Activated CD8-positive, alpha-beta T cell treated with anti-CD3 and anti-CD28 coated beads, Interleukin-2, amount 10 ng/mL, durations not matched to agents 7 days and 5 days (primary cell): ENCODE data around the gene FARSB. TPM values are rescaled to one million over a fixed set of nuclear protein-coding genes. Genes with fewer than 3 reads are reported as not detected.

Source experiments
- ATAC-seq: fragments of 150-1000 bp; cut with Tn5 transposase; one replicate; pipeline ENCODE4 v1.10.0; 2021; ENCODE audit warnings: moderate library complexity
- CTCF ChIA-PET: fragments of 350-600 bp; sonication (Branson Sonifier 250); formaldehyde crosslinking; loops from one replicate; lab custom pipeline; 2021; ENCODE audit warnings: antibody characterized with exemption; lab: Charles Lee
- POLR2A ChIA-PET: fragments of 350-600 bp; sonication (Branson Sonifier 250); formaldehyde crosslinking; loops from one replicate; lab custom pipeline; 2021; ENCODE audit warnings: antibody characterized with exemption; lab: Charles Lee
- DNase-seq: peaks from one replicate; pipeline ENCODE4 v3.0.0-alpha.2; 2020
- H3K27ac Mint-ChIP-seq: one replicate; pipeline ENCODE4 v1.8.0; 2021; ENCODE audit warnings: mild to moderate bottlenecking, mixed read lengths
- H3K27me3 Mint-ChIP-seq: one replicate; pipeline ENCODE4 v1.8.0; 2021; ENCODE audit warnings: low read depth, mixed read lengths
- H3K36me3 Mint-ChIP-seq: one replicate; pipeline ENCODE4 v1.8.0; 2021; ENCODE audit warnings: low read depth, mixed read lengths
- H3K4me1 Mint-ChIP-seq: one replicate; pipeline ENCODE4 v1.8.0; 2021; ENCODE audit warnings: low read depth, mixed read lengths
- H3K4me3 Mint-ChIP-seq: one replicate; pipeline ENCODE4 v1.8.0; 2021; ENCODE audit warnings: mild to moderate bottlenecking, mixed read lengths
- H3K9me3 Mint-ChIP-seq: one replicate; pipeline ENCODE4 v1.8.0; 2022; ENCODE audit warnings: mixed read lengths; ENCODE audit not compliant: insufficient read depth
- total RNA-seq, 2 experiments: library from RNA; stranded (reverse); gene quantifications; one replicate each; pipeline ENCODE4 v1.2.3, GENCODE V29; 2021

The FARSB gene
- total RNA-seq, 2 experiments from 2014 or later, result 26.9 to 28.0 TPM

DNA sequence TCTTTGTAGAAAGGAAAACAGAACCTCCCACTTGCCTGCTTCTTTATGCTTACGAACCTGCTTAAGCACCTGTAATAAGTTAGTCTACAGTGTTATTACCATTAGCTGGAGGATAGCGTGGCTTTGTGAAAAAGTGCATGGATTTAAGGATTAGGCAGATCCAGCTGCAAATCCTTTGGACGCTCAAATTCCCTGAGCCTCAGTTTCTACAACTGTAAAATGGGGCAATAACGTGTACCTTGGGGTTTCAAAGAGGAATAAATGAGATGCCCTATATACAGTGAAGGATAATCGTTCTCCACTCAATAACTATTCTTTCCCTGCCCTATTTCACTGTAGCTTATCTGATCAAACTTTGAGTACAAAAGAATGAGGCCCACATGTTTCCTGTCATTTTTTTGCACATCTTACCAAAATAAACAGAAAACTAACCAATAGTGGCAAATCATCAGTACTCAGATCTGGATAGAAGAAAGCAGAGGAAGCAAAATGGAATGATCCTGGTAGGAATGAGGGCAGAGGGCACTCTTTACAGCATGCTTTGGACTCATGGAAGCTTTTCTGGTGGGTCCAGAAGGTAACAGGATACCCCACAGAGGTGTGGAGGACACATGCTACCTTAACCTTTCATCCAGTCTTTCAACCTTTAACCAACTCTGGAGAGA lies 30.3 kb upstream of the FARSB start:
- ChIA-PET POLR2A (no interaction called here), CTCF (no interaction called here)
- Mint-ChIP-seq H3K9me3 (no peaks in the 10 kb centered on the region), H3K27ac (no peak overlapping the region), H3K4me1 (peaks cover 11% of the 10 kb centered on the region), H3K27me3 (peaks cover 26% of the 10 kb centered on the region), H3K36me3 (no peaks in the 10 kb centered on the region), H3K4me3 (no peak overlapping the region)
- ATAC-seq, result no peak
- no peak for DNase-seq

DNA sequence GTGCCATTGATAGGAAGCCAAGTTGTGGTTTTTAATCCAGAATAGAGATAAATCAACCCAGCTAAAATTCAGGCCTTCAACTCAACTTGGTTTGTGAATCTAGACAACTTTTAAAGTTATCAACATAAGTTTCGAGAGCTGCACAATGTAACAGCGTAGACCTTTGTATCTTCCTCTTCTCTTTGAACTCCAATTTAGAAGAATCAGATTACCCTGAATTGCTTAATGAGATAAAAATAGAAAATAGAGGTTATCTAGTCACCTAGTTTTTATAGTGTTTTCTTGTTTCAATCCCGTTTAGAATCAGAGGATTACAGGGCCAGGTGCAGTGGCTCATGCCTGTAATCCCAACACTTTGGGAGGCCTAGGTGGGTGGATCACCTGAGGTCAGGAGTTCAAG lies 27.9 kb upstream of the FARSB start:
- H3K4me3 Mint-ChIP-seq, result no peak overlapping the region
- DNase-seq (no peak), ATAC-seq (no peak)
- H3K4me1 Mint-ChIP-seq, result peaks cover 3% of the 10 kb centered on the region
- no peaks in the 10 kb centered on the region for H3K9me3 Mint-ChIP-seq
- ChIA-PET CTCF (no interaction called here), POLR2A (no interaction called here)
- H3K27me3 Mint-ChIP-seq, result peaks cover 35% of the 10 kb centered on the region
- no peak overlapping the region for H3K27ac Mint-ChIP-seq
- no peaks in the 10 kb centered on the region for H3K36me3 Mint-ChIP-seq

- ChIA-PET POLR2A (no interaction called here), CTCF (interaction anchor here (2.6 kb wide), 1 partner anchor 13 kb away, joined by 14 read pairs; no protein-coding TSS in a partner anchor)
- H3K27me3 Mint-ChIP-seq, result peaks cover 48% of the 10 kb centered on the region
- no peaks in the 10 kb centered on the region for H3K9me3 Mint-ChIP-seq
- no peak overlapping the region for H3K27ac Mint-ChIP-seq
- H3K4me3 Mint-ChIP-seq, result no peak overlapping the region
- H3K36me3 Mint-ChIP-seq, result no peaks in the 10 kb centered on the region
- no peak for ATAC-seq
- H3K4me1 Mint-ChIP-seq, result no peaks in the 10 kb centered on the region
- no peak for DNase-seq
Observed at GRCh38 chr2:222677981-222678380, 22.1 kb upstream of the FARSB start.

DNA sequence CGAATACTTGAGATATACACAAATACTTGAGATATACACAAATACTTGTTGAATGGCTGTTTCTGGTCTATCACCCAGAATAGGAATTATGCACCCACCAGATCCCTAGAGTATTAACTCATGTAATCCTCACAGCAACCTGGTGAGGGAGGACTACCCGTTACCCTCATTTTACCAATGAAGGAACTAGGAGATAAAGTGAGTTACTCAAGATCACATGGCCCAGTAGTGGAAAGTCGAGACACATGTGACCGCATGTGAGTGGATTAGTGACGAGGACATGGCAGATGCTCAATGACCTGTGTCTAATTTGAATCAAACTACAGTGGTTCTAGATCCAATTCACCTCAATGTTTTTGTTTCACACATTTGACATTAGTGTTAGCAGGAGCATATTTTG lies 18.0 kb upstream of the FARSB start:
- peaks cover 10% of the 10 kb centered on the region for H3K4me1 Mint-ChIP-seq
- no peaks in the 10 kb centered on the region for H3K36me3 Mint-ChIP-seq
- peaks cover 63% of the 10 kb centered on the region for H3K27me3 Mint-ChIP-seq
- H3K27ac Mint-ChIP-seq, result no peak overlapping the region
- POLR2A ChIA-PET, result no interaction called here
- no peak for DNase-seq
- CTCF ChIA-PET, result interaction anchor here (2.2 kb wide), 1 partner anchor 229 kb away, joined by 5 read pairs; no protein-coding TSS in a partner anchor
- H3K9me3 Mint-ChIP-seq, result no peaks in the 10 kb centered on the region
- no peak for ATAC-seq
- no peak overlapping the region for H3K4me3 Mint-ChIP-seq

DNA sequence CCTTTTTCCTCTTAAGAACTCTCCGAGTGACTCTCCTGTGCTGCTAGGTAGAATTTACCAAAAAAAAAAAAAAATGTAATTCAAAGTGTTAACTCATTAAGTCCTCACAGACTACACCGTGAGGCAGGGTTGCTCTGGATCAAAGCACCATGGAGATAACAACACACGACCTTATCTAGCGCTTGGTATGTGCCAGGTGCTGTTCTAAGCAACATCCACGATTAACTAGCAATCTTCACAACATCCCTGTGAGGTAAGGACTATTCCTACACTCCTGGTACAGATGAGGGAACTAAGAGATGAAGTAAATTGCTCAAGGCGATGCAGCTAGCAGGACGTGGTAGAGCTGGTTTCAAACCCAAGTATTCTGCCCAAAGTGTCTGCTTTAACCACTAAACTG lies 17.4 kb upstream of the FARSB start:
- no peak overlapping the region for H3K27ac Mint-ChIP-seq
- DNase-seq (no peak), ATAC-seq (no peak)
- ChIA-PET CTCF (interaction anchor here (2.2 kb wide), 1 partner anchor 230 kb away, joined by 5 read pairs; no protein-coding TSS in a partner anchor), POLR2A (no interaction called here)
- no peak overlapping the region for H3K4me3 Mint-ChIP-seq
- peaks cover 10% of the 10 kb centered on the region for H3K4me1 Mint-ChIP-seq
- H3K36me3 Mint-ChIP-seq, result no peaks in the 10 kb centered on the region
- H3K9me3 Mint-ChIP-seq, result no peaks in the 10 kb centered on the region
- peaks cover 66% of the 10 kb centered on the region for H3K27me3 Mint-ChIP-seq

DNA sequence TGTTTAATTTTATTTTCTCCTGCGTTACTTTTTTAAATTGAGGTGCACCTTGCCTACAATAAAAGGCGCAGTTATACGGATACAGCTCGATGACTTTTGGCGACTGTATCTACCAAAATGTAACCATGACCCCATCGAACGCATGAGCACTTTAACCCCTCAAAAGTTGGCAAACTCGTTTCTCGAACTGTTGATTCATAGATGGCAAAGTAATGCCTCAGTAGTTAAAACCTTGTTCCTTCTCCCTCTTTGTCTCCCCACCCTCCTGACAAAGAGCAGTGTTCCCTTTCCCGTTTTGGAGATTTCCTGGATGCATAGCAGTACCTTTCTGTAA lies 16.1 kb upstream of the FARSB start:
- ChIA-PET POLR2A (no interaction called here), CTCF (interaction anchor here (1.3 kb wide), 1 partner anchor 19 kb away, joined by 6 read pairs; no protein-coding TSS in a partner anchor)
- H3K27me3 Mint-ChIP-seq, result peaks cover 64% of the 10 kb centered on the region
- no peaks in the 10 kb centered on the region for H3K36me3 Mint-ChIP-seq
- no peak overlapping the region for H3K27ac Mint-ChIP-seq
- no peak for ATAC-seq
- peak overlapping the region; percentile 37 for H3K4me3 Mint-ChIP-seq
- H3K9me3 Mint-ChIP-seq, result no peaks in the 10 kb centered on the region
- peaks cover 10% of the 10 kb centered on the region for H3K4me1 Mint-ChIP-seq
- DNase-seq, result no peak

GRCh38 chr2:222671259-222672067 lies 15.6 kb upstream of the FARSB start, which contains the start of gene MOGAT1:
MOGAT1 (plus strand) TSS chr2:222671658; CDS start chr2:222671786, 128 bp downstream.
- H3K9me3 Mint-ChIP-seq, result no peaks in the 10 kb centered on the region
- peak within 1 kb of the TSS; percentile 37 for H3K4me3 Mint-ChIP-seq
- CTCF ChIA-PET, result interaction anchor here (1.3 to 1.5 kb wide), 2 partner anchors 19 to 219 kb away, joined by 3 to 6 read pairs; no protein-coding TSS in a partner anchor
- peaks cover 66% of the 10 kb centered on the region for H3K27me3 Mint-ChIP-seq
- ATAC-seq, result peak; percentile 73
- POLR2A ChIA-PET, result no interaction called here
- peaks cover 10% of the 10 kb centered on the region for H3K4me1 Mint-ChIP-seq
- no peak for DNase-seq
- H3K36me3 Mint-ChIP-seq, result no peaks in the 10 kb centered on the region
- H3K27ac Mint-ChIP-seq, result no peak within 1 kb of the TSS

DNA sequence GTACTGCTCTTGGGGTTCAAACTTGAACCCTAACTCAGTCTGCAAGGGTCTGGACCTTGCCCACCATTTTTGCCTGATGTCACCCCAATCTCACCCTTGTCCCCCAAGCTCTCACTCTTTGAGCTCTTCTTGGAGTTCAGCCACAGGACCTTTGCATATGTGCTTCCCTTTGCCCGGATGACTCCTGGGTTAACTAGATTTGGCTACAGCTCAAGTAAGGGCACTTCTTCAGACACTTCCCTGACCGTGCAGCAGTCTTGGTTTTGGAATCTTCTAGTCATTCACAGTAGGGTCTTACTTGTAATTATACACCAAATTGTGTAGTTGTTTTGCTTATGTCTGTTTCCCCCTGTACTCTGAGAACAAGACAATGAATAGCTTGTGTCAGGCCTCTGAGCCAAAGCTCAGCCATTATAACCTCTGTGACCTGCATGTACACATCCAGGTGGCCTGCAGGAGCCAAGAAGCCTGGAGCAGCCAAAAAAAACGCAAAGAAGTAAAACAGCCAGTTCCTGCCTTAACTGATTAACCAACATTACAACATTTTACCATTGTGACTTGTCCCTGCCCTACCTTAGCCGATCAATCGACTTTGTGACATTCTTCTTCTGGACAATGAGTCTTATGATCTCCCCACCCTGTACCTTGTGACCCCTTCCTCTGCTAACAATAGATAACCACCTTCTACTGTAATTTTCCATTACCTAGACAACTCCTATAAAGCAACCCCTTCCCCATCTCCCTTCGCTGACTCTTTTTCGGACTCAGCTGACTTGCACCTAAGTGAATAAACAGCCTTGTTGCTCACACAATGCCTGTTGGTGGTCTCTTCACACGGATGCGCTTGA lies 14.5 kb upstream of the FARSB start:
- H3K27ac Mint-ChIP-seq, result no peak overlapping the region
- DNase-seq (no peak), ATAC-seq (no peak)
- ChIA-PET POLR2A (no interaction called here), CTCF (interaction anchor here (1.5 kb wide), 1 partner anchor 220 kb away, joined by 3 read pairs; no protein-coding TSS in a partner anchor)
- H3K4me1 Mint-ChIP-seq, result peaks cover 10% of the 10 kb centered on the region
- no peak overlapping the region for H3K4me3 Mint-ChIP-seq
- H3K27me3 Mint-ChIP-seq, result peaks cover 66% of the 10 kb centered on the region
- H3K9me3 Mint-ChIP-seq, result no peaks in the 10 kb centered on the region
- H3K36me3 Mint-ChIP-seq, result no peaks in the 10 kb centered on the region

- ChIA-PET CTCF (interaction anchor here (1.6 kb wide), 1 partner anchor 21 kb away, joined by 7 read pairs; no protein-coding TSS in a partner anchor), POLR2A (no interaction called here)
- H3K9me3 Mint-ChIP-seq, result no peaks in the 10 kb centered on the region
Observed at GRCh38 chr2:222669353-222669752, 13.5 kb upstream of the FARSB start.

DNA sequence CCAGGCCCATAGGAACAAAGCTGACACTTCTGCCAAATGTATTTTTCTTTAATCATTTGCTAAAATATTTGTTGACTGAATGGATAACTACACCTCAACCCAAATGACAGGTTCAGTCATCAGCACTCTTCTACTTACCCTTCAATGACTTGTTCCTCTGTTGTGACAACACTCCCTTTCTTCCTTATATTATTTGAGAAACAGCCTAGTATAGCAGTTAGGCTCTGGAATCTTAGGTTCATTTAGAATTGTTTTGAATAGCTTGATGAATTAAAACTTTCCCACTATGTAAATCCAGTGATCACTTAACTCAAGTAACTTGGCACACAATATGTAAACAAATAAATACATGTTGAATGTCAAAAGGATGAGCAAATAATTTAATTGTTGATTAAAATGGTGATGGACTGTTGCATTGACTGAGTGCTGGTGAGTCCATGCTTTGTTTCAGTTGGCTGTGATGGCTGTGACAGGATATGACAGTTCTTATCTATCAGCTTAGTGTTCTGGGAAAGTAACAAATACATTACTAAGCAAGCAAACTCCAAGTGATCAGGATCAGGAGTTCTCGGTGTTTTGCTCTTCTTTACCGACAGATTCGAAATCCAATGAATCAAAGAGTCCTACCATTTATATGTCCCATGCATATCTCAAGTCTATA lies 12.7 kb upstream of the FARSB start:
- Mint-ChIP-seq H3K9me3 (no peaks in the 10 kb centered on the region), H3K4me3 (no peak overlapping the region), H3K4me1 (peaks cover 10% of the 10 kb centered on the region), H3K27me3 (peaks cover 59% of the 10 kb centered on the region), H3K27ac (no peak overlapping the region), H3K36me3 (no peaks in the 10 kb centered on the region)
- ChIA-PET CTCF (interaction anchor here (1.6 kb wide), 1 partner anchor 22 kb away, joined by 7 read pairs; no protein-coding TSS in a partner anchor), POLR2A (no interaction called here)
- ATAC-seq (no peak), DNase-seq (no peak)

More at GRCh38 chr2:222669353-222669752, 13.5 kb upstream of the FARSB start:
- Mint-ChIP-seq H3K27me3 (peaks cover 63% of the 10 kb centered on the region), H3K36me3 (no peaks in the 10 kb centered on the region), H3K27ac (no peak overlapping the region), H3K4me3 (no peak overlapping the region), H3K4me1 (peaks cover 10% of the 10 kb centered on the region)
- no peak for DNase-seq
- no peak for ATAC-seq

GRCh38 chr2:222663479-222663878 lies 7.6 kb upstream of the FARSB start:
- ATAC-seq, result no peak
- no peaks in the 10 kb centered on the region for H3K9me3 Mint-ChIP-seq
- no peaks in the 10 kb centered on the region for H3K4me1 Mint-ChIP-seq
- ChIA-PET CTCF (interaction anchor here (2.2 kb wide), 1 partner anchor 27 kb away, joined by 7 read pairs; no protein-coding TSS in a partner anchor), POLR2A (interaction anchor here (1.6 kb wide), 1 partner anchor 11 kb away, joined by 3 read pairs; no protein-coding TSS in a partner anchor)
- peaks cover 18% of the 10 kb centered on the region for H3K27me3 Mint-ChIP-seq
- no peak overlapping the region for H3K27ac Mint-ChIP-seq
- no peak overlapping the region for H3K4me3 Mint-ChIP-seq
- no peaks in the 10 kb centered on the region for H3K36me3 Mint-ChIP-seq
- no peak for DNase-seq
